Stimulated activated CD4-positive, alpha-beta T cell treated with anti-CD3 and anti-CD28 coated beads, Interleukin-2, amount 100 ng/mL, for 24 hours (primary cell): ENCODE data around the gene KRT71.
"Not testable (repeated sequence)": the region's sequence is repeated elsewhere in the genome, so short reads cannot be mapped to it uniquely, and the experiment has no call there.

Source experiments
- DNase-seq, 2 donors: peaks; one replicate each; pipeline ENCODE4 v3.0.0-alpha.2; 2020

Gene KRT71

DNA sequence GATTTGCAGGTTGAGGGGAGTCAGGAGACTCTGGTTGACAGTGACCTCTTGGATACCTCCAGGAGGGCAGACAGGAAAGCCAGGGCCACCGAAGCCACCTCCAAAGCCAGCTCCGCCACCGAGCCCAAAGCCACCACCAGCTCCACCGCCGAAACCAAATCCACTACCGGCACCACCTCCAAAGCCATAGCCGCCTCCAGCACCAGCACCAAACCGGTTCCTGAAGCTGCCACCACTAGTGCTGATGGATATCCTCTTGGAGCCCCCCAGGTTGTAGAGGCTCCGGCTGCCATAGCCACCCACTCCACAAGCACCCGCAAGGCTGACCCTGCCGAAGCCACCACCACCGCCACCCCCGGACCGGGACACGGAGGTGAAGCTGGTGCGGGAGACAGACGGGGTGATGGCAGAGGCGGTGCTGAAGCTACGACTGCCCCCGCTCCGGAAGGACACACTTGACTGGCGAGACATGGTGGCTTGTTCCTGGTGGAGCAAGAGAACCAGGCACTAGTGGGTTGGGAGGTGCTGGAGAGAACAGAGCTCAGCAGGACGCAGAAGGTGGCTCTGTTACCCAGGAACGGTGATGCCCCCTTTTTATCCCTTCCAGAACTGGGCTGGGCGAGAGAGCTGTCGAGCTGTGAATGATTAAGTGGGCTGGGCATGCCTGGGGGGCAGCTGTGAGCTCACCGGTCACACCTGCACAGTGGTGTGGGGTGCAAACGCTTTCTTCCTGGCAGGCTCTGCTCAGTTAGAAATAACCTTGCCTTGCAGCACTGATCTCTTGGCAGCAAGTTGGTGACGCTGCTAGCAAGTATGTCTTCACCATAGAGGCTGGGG is 32.9 kb downstream of the KRT71 start, which contains the start of gene KRT5:
KRT5 (minus strand) TSS at position 569 of the 837 bp plus-strand sequence; CDS start at position 471, 98 bp downstream.
- DNase-seq, result no peak

DNA sequence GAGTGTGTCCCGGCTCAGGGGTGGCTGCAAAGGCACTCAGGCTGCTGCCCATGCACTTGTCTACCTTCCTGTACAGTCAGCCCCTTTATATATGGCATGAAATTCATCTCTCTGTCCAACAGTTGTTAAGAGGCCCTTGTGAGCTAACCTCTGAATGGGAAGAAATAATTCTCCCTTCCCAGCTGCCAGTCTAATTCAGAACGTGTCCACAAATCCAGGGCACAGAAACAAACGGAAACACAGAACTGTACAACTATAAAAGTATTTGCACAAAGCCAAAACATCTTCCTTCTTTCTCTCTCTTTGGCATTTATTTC is 33.6 kb downstream of the KRT71 start:
- no peak for DNase-seq

DNA sequence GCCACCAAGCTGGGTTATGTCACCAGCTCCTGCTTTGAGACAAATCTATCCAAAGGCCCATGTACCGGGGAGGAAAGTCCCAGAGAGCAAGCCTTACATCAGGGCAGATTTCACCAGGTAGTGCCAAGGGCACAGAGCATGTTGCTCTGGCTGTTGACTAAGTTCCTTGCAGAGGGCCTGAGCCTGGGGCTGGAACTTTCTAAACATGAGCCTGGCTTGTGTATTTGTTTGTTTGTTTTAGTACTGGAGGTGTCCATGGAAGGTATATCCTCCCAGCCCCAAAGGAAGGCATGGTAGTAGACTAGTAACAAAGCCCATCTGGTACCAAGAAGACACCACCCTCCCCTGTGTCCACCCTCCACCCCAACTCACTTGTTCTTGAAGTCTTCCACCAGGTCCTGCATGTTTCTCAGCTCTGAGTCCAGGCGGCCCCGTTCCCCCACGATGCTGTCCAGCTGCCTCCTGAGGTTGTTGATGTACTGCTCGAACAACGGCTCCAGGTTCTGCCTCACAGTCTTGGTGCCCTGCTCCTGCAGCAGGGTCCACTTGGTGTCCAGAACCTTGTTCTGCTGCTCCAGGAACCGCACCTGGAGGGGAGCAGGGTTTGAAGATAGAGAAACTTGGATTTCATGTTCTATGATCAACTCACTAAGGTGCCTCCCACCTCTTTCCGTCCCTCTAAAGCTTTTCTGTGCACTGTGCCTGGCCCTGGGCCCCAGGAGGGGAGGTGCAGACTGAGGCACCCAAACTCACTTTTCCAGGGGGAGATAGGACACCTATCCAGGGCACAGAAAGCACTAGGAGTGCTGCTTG is 34.2 kb downstream of the KRT71 start:
- no peak for DNase-seq

DNA sequence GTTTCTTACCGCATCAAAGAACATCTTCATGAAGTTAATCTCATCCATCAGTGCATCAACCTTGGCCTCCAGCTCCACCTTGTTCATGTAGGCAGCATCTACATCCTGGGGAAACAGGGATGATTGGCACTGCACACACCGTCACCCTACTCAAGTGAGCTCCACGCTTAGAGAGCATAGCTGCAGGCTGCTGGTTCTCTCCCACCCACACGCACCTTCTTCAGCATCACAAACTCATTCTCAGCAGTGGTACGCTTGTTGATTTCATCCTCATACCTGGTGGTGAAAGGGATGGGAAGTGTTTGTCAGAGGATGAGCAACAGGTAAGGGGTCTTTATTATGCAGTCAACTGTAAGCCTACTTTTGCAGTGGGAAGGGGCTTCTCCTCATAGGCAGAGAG is 35.1 kb downstream of the KRT71 start:
- no peak for DNase-seq

DNA sequence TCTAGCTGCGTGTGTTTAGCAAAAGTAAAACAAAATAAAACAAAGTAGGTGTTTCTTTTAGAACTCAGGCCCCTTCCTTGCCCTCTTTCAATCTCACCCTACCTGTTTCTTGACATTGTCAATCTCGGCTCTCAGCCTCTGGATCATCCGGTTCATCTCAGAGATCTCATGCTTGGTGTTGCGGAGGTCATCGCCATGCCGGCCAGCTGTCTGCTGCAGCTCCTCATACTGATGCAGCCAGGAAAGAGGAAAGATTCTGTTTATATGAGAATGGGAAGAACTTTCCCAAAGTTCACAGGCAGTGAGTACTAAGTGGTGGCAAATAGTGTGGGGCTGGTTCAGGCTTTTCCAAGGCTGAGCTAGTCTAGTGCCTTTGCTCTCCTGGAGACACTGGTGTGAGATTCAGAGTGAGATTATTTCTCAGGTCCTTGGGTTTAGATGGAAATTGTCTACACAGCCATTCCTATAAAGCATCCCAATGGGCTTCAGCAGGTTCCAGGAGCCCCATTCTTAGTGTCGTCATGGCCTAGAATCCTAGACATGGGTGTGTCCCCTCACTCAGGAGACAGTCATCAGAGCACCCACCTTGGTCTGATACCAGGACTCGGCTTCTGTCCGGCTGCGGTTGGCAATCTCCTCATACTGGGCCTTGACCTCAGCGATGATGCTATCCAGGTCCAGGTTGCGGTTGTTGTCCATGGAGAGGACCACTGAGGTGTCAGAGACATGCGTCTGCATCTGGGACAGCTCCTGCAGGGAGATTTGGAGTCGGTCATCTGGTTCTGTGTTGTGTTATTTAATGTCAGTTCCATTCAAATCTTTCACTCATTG is 35.7 kb downstream of the KRT71 start:
- DNase-seq, result no peak

DNA sequence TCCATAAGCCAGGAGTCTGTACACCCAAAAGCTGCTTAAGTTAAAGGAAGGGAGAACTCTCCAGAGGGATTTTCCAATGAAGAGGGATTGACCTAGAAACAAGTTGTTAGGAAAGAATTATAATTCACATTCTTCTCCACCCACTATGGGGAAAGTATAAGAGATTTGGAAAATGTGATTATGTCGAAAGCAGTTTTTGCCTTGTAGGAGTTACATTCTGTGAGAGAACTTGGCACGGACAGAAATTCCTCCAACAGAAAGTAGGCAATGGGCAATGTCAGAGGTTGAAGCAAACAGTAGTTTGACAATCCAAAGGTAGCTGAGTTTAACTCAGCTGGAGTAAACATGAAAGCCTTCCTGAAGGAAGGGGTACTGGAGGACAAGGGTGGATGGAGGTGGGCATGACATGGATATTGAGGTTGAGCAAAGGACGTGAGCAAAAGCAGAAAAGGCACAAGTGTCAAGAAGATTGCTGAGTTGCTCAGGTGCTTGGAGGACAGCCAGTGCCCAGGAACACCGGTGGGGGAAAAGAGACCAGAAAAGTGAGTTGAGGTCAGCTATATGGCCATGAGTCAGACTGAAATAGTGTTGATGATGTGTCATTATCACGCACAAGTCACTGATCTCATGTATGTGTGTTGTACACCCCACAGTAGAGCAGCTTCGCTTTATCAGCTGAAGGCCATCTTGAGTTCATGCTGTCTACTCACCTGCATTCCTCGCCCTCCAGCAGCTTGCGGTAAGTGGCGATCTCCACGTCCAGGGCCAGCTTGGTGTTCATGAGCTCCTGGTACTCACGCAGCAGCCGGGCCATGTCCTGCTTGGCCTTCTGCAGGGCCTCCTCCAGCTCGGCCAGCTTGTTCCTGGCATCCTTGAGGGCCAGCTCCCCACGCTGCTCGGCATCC is 36.8 kb downstream of the KRT71 start:
- no peak for DNase-seq

DNA sequence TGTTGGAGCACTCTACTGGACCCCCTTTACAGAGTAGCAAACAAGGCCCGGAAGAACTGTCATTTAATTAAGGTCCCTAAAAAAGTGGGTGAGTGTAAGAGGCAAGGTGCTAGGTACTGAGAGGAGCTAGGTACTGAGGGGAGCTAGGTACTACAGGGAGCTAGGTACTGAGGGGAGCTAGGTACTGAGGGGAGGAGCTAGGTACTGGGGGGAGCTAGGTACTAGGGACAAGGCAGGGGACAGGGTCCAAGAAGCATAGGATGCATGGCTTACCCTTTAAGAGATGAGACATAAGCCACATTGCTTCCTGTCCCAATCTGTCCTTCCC is 37.7 kb downstream of the KRT71 start:
- no peak for DNase-seq

DNA sequence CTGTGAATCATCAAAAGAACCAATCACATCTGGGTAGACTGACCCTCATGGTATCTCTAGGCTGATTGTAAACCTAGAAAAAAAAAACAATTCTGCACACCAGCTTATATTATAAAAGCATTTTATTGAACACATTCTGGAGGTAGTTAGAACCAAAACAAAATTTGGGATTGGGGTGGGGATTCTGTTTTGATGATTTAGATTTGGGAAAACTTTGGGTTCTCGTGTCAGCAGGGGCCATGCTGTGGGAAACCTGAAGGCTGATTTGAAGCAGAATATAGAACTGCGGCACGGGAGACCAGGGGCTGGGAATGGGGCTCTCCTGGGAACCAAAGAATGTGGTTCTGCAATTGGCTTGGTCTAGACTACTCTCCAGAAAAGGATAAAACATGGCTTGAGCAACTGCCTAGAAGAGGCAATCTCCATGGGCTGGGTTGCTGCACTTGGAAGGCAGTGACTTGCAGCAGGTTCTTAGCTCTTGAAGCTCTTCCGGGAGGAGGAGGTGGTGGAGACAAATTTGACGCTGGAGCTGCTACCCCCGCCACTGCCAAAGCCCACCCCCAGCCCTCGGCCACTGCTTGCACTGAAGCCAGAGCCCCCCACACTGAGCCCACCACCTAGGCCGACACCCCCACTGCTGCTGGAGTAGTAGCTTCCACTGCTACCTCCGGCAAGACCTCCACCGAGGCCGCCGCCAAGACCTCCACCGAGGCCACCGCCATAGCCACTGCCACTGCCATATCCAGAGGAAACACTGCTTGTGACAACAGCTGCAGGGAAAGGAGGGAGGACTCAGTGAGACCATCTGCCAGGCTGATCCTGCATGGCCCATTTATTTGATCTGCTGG is 38.2 kb downstream of the KRT71 start:
- no peak for DNase-seq

DNA sequence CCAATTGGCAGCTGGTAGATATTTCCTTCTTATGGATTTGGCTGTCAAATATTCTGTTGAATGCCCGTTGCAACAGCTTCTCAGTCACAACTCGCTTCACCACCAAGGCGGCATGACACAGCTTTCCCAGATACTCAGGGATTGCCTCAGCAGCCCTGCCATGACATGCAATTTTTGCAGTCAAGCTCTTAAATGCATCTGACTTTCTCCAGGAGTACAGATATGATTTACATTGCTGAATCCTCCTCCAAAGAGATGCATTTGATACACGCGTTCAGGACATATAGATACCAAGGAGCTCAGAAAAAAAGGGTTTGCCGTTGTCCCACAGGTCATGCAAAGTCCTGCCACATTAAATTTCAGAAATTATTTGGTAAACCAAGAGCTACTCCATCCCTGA is 39.2 kb downstream of the KRT71 start:
- DNase-seq, result no peak

DNA sequence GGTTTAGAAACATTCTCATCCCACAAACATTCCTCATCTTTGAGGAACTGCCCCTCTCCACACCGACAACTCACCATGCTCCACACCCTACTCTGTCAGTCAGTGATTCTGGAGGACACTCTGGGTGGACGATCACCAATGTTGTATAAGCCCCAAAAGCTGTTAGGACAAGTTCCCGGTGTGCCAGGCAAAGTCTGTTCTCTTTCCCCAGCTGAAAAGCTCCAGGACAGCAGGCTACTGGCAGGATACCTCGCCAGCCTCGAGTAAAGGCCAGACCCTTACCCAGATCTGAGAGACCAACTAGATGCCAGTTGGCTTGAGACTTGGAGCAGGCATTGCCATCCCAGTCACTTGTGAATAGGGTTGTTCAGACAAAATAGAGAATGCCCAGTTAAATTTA is 44.7 kb downstream of the KRT71 start:
- no peak for DNase-seq

DNA sequence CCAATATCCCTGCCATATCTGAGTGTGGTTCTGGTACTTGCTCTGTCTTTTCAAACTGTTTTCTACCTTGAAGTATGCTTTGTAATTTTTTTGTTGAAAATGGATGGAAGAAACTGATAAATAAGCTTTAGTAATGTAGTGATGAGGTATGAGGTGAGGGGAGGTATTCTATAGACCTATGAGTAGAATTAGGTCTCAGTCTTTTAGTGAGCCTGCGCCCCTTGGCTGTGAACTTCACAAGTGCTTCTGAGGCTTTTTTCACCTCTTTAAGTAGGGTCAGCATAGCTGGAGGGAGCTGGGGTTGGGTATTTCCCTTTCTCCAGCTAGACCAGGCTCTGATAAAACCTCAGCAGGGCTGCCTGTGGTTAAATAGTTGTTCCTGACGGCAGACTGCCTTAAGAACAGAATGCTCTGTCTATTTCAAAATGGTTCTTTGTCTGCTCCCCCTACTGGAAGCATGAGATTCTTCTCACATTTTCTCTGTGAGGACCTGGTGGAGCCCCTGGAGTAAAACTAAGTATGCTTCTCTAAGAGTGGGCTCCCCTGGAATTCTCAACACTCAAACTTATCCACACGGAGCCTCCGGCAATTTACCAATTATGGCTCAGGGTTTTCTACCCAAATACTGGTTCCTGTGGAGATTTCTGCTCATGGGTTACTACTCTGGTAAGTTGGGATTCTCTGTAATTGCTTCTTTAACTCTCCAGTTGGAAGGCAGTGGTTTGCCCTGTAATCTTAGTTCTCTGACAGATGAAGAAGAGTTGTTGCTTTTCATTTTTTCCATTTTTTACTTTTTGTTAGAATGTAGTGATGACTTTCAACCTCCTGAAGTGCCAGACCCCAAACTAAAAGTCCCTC is 45.9 kb downstream of the KRT71 start:
- no peak for DNase-seq

DNA sequence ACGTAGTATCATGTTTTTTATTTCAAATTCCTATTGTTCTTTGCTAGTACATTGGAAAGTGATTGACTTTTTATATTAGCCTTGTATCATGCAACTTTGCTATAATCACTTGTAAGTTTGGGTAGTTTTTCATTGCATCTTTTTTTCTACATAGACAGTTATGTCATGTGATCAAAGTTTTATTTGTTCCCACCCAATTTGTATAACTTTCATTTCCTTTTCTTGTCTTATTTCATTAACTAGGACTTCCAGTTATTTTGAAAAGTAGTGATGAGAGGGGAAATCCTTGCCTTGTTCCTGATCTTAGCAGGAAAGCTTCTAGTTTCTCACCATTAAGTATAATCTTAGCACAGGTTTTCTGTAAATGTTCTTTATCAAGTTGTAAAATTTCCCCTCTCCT is 50.1 kb downstream of the KRT71 start:
- no peak for DNase-seq

DNA sequence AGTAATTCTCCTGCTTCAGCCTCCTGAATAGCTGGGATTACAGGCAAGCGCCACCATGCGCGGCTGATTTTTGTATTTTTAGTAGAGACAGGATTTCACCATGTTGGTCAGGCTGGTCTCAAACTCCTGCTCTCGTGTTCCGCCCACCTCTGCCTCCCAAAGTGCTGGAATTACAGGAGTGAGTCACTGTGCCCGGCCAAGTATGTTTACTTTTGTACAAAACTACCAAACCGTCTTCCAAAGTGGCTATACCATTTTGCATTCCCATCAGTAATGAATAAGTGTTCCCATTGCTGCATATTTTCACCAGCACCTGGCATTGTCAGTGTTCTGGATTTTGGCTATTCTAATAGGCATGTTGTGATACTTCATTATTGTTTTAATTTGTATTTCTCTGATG is 51.5 kb downstream of the KRT71 start:
- DNase-seq, result no peak

DNA sequence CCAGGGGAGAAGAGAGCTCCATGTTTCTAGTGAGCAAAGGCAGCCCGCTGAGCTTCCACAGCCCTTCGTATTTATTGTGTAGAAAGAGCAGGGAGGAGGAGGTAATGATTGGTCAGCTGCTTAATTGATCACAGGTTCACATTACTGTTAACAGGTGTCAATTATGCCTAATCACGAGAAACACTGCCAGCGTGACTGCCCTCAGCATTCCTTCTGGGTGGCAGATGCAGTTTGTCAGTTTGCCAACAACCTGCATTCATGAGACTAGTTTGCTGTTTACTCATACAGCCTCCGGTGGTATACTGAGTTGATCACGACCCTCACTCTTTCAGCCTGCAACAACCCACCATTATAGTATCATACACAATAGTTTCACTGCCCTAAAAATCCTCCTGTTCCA is 52.4 kb downstream of the KRT71 start:
- DNase-seq, result not testable (repeated sequence)

DNA sequence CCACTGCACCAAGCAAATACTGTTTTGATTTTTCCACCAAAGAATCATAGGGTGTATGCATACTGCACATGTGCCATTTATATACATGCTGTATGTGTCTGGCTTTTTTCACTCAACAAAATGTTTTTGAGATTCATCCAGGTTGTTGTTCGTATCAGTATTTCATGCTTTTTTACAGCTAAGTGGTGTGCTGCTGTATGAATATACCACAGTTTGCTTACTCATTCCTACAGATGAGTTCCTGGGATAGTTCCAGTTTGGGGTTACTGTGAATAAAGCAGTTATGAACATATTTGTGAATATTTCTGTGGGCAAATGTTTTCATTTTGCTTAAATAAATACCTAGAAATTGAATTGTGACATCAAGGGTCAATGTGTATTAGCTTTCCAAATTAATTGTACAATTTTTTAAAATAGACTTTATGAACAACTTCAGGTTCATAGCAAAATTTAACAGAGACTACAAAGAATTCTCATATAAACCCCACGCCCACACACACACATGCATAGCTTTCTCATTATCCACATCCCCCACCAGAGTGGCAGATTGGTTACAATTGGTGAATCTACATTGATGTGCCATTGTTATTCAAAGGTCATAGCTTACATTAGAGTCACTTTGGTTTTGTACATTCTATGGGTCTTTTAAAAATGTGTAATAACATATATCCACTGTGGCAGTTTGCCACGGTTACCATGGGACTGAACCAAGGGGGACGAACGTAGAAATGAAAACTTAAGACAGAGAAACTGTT is 53.0 kb downstream of the KRT71 start:
- DNase-seq, result no peak

DNA sequence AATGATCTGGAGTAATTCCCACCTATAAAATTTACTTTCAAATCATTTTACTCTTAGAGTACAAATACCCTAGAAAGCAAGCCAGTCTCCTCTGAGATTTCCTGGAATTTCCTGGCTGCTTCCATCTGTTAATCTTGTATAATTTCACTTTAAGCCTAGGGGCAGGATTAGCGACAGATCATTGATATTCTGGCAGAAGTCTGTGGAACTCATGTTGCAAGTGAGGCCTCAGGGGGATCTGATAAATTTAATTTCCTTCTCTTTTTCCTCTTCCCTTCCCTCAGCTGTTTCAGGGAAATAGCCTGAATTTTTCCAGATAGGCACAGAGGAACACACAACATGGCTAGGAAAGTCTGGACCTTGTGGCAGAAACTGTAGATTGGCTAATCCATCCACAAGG is 54.0 kb downstream of the KRT71 start:
- DNase-seq, result no peak

DNA sequence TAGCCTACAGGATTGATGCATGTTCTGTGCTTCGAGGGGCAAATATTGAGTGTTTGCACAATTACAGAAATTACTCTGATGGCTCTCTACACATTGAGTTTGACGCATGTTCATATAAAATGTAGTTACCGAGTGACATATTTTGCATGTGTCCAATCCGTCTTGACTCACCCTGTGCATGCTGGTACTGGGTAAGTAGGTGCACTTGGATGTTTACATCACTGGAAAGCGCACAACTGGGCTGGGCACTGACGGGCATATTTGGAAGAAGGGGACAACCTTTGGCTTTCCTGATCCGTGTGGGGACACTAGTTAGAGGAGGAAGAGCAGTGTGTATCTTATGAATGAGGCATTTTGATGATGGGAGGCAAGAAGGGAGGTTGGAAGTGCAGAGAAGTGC is 55.0 kb downstream of the KRT71 start:
- DNase-seq, result no peak

DNA sequence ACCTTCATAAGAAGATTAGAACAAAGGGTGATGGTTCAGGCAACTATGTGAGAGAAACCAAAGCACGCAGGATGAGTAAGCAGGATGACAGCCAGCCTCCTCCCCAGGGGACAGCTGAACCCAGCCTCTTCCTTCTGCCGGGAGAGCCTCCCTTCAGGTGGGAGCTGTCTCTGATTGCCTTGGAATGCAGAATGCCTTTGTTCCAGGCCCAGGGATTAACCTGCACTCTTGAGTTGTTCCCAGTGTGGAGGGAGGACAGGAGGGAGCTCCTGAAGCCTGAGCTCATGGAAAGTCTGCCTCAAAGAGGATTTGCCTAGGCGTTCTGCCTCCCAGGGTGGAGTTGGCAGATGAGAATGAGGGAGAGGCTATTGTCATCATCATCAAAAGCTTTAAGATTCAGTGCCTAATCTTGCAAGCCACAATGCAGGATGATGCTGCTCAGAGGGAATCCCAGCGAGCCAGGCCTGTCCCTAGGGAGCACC is 56.3 kb downstream of the KRT71 start:
- DNase-seq, result no peak

DNA sequence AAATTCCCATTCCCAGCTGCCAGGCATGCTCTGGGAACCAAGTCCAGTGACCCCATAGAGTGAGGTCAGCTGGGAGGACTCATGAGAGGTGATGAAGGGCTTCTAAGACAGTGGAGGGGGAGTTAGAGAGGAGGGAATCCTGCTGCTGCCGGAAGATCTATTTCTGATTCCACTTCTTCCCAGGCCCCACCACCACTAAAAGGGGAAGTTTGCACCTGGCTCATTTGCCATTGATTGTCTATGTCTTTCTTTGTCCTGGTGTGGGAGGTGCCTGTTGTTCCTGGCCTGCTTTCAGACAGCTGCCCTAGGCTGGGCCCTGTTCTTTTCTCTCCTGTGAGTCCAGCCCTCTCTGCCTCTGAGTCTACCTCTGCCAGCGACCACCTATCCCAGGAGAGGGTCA is 56.9 kb downstream of the KRT71 start:
- DNase-seq, result no peak

DNA sequence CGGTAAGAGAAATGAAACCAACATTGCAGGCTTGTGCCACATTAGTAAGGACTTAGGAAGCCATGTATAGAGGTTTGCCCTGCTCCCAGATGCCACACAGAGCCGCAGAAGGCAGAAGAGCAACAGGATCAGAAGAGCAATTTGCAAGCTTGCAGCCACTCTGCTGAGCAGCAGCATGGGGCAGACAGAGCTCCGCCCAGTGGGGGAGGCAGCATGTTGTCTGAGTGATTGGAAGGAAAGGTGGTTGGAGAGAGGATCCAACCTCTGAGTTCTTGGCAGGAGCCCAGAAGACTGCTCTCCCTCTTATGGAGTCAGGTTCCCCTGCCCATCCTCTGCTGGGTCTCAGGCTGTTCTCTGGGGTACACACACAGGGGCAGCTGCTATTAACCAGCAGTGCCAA is 57.6 kb downstream of the KRT71 start:
- no peak for DNase-seq
